GM12873 (cell line): ENCODE data around the gene PARD3.

ENCODE experiments used
- TF ChIP-seq, protein P1 (sequence below): IDR thresholded peaks from 2 replicates; pipeline ENCODE4 v1.5.1; 2012; ENCODE audit warnings: low read depth, mild to moderate bottlenecking, moderate library complexity, low read length, control low read depth; ENCODE audit not compliant: insufficient read depth; ENCODE audit errors: missing control alignments

Gene PARD3

DNA sequence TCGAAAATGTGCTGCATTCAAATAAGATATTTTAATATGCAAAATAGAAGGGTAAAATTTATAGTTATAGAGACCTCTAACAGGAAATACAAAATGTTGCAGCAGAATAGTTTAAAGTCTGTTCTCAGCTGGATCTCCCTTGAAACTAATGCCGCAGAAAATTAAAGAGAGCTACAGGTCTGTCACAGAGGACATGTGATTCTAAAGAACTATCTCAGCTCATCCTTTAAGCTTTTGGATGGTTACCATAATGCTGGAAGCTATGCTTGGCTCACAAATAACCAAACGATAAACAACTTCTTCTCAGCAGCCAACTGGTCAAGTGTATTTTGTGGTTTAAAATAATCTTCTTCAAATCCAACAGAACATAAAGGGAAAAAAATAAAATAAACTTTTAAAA is 353.0 kb downstream of the PARD3 start:
- TF ChIP-seq, protein P1, sequence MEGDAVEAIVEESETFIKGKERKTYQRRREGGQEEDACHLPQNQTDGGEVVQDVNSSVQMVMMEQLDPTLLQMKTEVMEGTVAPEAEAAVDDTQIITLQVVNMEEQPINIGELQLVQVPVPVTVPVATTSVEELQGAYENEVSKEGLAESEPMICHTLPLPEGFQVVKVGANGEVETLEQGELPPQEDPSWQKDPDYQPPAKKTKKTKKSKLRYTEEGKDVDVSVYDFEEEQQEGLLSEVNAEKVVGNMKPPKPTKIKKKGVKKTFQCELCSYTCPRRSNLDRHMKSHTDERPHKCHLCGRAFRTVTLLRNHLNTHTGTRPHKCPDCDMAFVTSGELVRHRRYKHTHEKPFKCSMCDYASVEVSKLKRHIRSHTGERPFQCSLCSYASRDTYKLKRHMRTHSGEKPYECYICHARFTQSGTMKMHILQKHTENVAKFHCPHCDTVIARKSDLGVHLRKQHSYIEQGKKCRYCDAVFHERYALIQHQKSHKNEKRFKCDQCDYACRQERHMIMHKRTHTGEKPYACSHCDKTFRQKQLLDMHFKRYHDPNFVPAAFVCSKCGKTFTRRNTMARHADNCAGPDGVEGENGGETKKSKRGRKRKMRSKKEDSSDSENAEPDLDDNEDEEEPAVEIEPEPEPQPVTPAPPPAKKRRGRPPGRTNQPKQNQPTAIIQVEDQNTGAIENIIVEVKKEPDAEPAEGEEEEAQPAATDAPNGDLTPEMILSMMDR: no peak

DNA sequence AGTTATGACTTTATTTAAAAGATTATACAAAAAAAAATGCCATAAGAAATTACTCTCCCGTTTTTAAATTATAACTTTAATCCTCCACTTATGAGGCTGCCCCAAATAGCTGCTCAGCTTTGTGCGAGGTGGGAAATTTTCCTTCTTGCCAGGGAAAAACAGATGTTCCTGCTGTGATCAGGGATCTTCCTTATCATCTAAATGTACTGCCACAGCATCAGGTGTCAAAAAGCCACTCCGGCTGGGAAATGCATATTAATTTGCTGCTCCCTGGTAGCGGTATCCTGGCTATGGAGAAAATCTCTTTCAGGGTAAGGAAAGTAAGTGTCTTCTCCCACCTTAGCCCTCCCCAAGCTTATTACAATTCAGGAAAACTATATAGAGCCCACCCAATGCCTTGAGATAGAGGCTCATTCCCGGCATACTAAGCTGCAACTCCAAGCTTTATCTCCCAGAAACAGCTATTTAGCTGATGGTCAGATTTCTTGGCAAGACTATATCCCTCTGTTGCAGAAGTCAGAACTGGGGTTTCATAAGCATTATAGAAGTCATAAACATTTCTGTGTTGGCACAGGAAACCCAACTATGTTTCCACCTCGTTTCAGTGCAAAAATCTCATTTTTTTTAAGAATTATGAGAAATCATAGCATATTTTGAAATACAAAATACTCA is 360.4 kb downstream of the PARD3 start:
- TF ChIP-seq, protein P1: no peak

DNA sequence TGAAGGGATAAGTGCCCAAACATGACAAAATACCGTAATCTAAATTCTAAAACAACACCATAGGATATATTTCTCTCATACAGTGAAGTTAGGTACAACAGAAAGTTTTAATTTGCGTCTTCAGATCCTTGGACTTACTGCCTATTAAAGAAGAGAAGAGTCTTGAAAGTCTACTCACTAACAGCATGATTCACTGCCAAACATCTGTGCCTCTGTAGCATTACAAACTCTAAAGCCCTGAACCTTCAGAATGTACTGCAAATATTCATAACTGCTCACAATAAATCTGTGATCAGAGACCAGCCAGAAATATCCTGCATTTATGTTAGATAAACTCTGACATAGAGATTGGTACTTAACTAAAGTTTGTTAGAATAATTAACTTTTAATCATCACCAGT is 365.3 kb downstream of the PARD3 start:
- TF ChIP-seq, protein P1: no peak

DNA sequence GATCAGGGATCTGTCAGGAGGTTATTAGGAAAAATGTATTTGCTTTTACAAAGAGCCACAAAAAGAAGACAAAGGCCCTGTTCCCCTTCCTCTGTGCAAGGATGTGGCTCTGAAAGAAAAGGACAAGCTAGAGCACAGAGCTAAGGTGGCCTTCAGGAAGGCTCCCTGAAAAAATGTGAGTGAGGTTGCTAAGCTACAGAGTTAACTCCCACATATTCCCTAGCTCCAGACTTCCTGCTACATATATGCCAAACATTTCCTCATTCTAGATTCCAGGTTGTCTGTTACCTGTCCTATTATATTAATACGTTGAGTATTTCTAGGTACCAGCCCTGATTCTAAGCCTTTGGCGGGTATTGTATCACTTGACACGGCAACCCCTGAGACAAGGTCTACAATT is 369.0 kb downstream of the PARD3 start:
- TF ChIP-seq, protein P1: no peak

DNA sequence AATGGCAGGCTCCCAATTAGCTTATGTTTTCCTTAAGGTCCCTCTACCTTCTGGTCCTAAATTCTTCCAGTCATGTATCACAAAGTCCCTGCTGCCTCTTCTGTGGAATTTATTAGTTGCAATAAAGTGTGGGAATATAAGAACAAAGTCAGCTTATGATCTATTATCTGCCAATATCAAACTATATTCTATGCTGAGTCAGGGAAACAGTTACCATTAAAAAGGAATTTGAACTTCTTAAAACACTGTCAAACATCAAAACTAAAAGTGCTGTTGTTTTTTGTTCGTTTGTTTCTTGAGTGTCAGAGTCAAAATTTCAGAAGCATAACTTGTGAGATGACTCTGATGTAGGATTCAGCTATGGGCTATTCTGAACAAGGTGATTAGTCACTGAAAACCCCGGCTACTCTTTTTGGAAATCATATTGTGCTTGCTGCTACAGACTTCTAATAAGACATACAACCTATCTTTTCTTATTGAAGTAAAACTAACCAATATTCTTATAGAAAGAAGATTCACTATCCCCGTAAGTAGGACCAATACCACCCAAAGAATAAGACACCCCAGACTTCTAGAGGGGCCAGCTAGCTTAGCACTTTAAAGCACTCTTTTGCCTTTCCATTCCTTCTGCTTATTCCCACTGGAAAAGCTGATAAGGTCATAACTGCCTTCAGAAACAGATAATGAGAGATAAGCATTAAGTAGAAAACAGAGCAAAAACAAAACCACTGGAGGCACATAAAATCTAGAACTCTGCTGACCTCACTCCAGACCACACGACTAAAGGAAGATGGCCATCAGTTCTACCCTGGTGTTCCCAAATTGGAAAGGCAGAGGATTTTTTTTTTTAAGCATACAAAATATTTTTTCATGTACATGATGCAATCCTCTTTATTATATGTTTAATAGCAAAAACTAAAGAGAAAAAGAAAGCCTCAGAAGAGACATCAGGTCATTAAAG is 370.6 kb downstream of the PARD3 start:
- TF ChIP-seq, protein P1: no peak

DNA sequence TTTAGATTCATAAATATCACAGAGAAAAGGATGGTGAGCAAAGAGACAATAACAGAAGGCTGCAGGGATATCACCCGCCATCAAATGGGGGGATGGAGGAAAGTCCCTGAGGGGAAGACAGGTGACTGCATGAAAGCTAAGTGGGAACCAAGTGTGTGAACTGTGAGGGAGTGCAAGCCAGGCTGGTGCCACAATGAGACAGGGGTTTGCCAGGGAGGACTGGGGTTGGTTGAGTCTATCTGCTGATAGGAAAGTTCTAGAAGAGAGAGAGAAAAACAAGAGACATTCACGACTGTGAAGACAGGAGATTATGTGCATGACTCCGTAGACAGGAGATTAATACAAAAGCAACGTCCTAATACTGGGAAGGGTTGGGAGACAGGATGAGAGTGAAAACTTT is 376.4 kb downstream of the PARD3 start:
- TF ChIP-seq, protein P1: no peak

DNA sequence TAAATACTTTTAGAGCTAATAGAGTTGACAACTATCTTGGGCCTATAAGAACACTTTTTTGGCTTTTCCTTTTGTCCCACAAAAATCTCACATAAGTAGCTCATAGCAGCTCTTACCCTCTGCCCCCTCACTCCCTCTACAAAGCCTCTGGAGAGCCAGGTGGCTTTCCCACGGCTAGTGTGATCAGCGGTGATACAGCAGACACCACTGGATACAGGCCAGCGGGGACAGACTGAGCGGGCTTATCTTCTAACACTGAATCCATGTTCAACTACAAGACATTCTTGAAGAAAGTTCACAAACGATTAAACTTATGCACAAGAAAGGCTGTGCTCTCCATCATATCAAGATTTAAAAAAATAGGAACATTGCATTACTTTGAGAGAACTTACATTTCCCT is 377.2 kb downstream of the PARD3 start:
- TF ChIP-seq, protein P1: no peak
